H1 (cell line): ENCODE data around the gene CCDC110. TPM values are rescaled to one million over a fixed set of nuclear protein-coding genes. Genes with fewer than 3 reads are reported as not detected.

ENCODE experiments used
- CTCF ChIA-PET: fragments of 300-600 bp; sonication (Branson Sonifier 250); formaldehyde crosslinking; loops from one replicate; lab custom pipeline; 2021; ENCODE audit not compliant: partially characterized antibody; lab: Charles Lee
- POLR2A ChIA-PET: fragments of 300-600 bp; sonication (Branson Sonifier 250); formaldehyde crosslinking; loops from one replicate; lab custom pipeline; 2021; ENCODE audit warnings: inconsistent platforms; ENCODE audit not compliant: partially characterized antibody; lab: Charles Lee
- DNase-seq, 2 experiments: peaks; one replicate each; pipeline versions ENCODE4 v3.0.0 to v3.0.0-alpha.2; 2010 to 2022; ENCODE audit warnings: low spot score in 2 of 2, low read depth in 1 of 2, mixed read lengths in 1 of 2
- FAIRE-seq: peaks from 2 replicates; lab custom pipeline; 2011; peaks lifted over from hg19 to GRCh38; lab: Jason Lieb, UNC
- H2AFZ ChIP-seq: 2 replicates; pipeline ENCODE4 v1.8.1; 2012; ENCODE audit warnings: low read length, inconsistent platforms
- H2AK5ac ChIP-seq: 2 replicates; pipeline ENCODE4 v1.6.1; 2013; ENCODE audit warnings: low read depth, low read length
- H2BK120ac ChIP-seq: replicated peaks from 2 replicates; pipeline ENCODE3; 2013; ENCODE audit warnings: low read depth, low read length, inconsistent platforms
- H2BK12ac ChIP-seq: 2 replicates; pipeline ENCODE4 v1.6.1; 2013; ENCODE audit warnings: low read depth, low read length
- H2BK15ac ChIP-seq: 2 replicates; pipeline ENCODE4 v1.6.1; 2013; ENCODE audit warnings: low read length
- H2BK20ac ChIP-seq: 2 replicates; pipeline ENCODE4 v1.6.1; 2013; ENCODE audit warnings: low read length
- H2BK5ac ChIP-seq: 2 replicates; pipeline ENCODE4 v1.6.1; 2013; ENCODE audit warnings: low read depth, low read length
- H3K14ac ChIP-seq: 2 replicates; pipeline ENCODE4 v1.6.1; 2013; ENCODE audit warnings: inconsistent platforms; ENCODE audit not compliant: insufficient read length
- H3K18ac ChIP-seq: 2 replicates; pipeline ENCODE4 v1.6.1; 2013; ENCODE audit warnings: low read length; ENCODE audit errors: extremely low read depth
- H3K23ac ChIP-seq: 2 replicates; pipeline ENCODE4 v1.6.1; 2013; ENCODE audit warnings: inconsistent platforms; ENCODE audit not compliant: insufficient read length
- H3K23me2 ChIP-seq: 2 replicates; pipeline ENCODE4 v1.6.1; 2013; ENCODE audit warnings: low read depth, low read length
- H3K27ac ChIP-seq: 2 replicates; pipeline ENCODE4 v1.6.1; 2011; ENCODE audit warnings: low read depth, low read length, inconsistent platforms
- H3K27me3 ChIP-seq, 4 experiments: replicated peaks in 1 of 4; 1 replicate in 1 of 4; 2 replicates in 3 of 4; pipeline versions ENCODE4 v1.6.1 to v1.8.1; 2011 to 2013; ENCODE audit warnings: low read length in 3 of 4, mild to moderate bottlenecking in 3 of 4, inconsistent platforms in 2 of 4, mixed read lengths in 2 of 4, moderate library complexity in 1 of 4; ENCODE audit not compliant: control insufficient read depth in 3 of 4, insufficient read depth in 3 of 4; ENCODE audit errors: extremely low read depth in 1 of 4
- H3K36me3 ChIP-seq, 4 experiments: 2 replicates each; pipeline versions ENCODE4 v1.6.1 to v1.8.1; 2011 to 2013; ENCODE audit warnings: mild to moderate bottlenecking in 4 of 4, low read length in 3 of 4, moderate library complexity in 2 of 4, control low read depth in 1 of 4, inconsistent platforms in 1 of 4; ENCODE audit not compliant: insufficient read depth in 4 of 4, control insufficient read depth in 2 of 4
- H3K4ac ChIP-seq: replicated peaks from 2 replicates; pipeline ENCODE3; 2013; ENCODE audit warnings: low read length, low read depth, mixed read lengths, inconsistent platforms; ENCODE audit not compliant: insufficient read length
- H3K4me1 ChIP-seq, 4 experiments: replicated peaks in 1 of 4; 1 replicate in 1 of 4; 2 replicates in 3 of 4; pipeline versions ENCODE4 v1.6.1 to v1.8.1; 2011 to 2013; ENCODE audit warnings: low read length in 3 of 4, inconsistent platforms in 2 of 4, mixed read lengths in 1 of 4; ENCODE audit not compliant: insufficient read depth in 4 of 4, control insufficient read depth in 3 of 4
- H3K4me2 ChIP-seq, 2 experiments: 2 replicates each; pipeline versions ENCODE4 v1.6.1 to v1.8.1; 2011 to 2013; ENCODE audit warnings: low read depth in 2 of 2, low read length in 2 of 2, control low read depth in 1 of 2, inconsistent platforms in 1 of 2, mild to moderate bottlenecking in 1 of 2; ENCODE audit not compliant: insufficient read depth in 1 of 2
- H3K4me3 ChIP-seq, 4 experiments: fragments of 200-600, 300-600 bp in 1 of 4; sonication (generic), shearing (Covaris generic), sonication (Bioruptor Twin) in 1 of 4; 2 replicates each; pipeline versions ENCODE4 v1.5.1 to v1.8.1; 2011 to 2016; ENCODE audit warnings: low read length in 4 of 4, low read depth in 3 of 4, control low read depth in 2 of 4, inconsistent platforms in 2 of 4, mild to moderate bottlenecking in 2 of 4, mixed read lengths in 1 of 4, moderate library complexity in 1 of 4; ENCODE audit not compliant: insufficient read depth in 2 of 4; ENCODE audit errors: extremely low read depth in 1 of 4
- H3K56ac ChIP-seq: replicated peaks from 2 replicates; pipeline ENCODE3; 2013; ENCODE audit warnings: low read depth, mild to moderate bottlenecking, mixed read lengths, low read length, inconsistent platforms; ENCODE audit not compliant: insufficient read length
- H3K79me1 ChIP-seq: 2 replicates; pipeline ENCODE4 v1.6.1; 2013; ENCODE audit warnings: low read depth, low read length, control low read depth
- H3K79me2 ChIP-seq, 2 experiments: 2 replicates each; pipeline versions ENCODE4 v1.6.1 to v1.8.1; 2012 to 2013; ENCODE audit warnings: low read length in 2 of 2, mild to moderate bottlenecking in 2 of 2, inconsistent platforms in 1 of 2; ENCODE audit not compliant: insufficient read depth in 2 of 2, control insufficient read depth in 1 of 2
- H3K9ac ChIP-seq, 4 experiments: replicated peaks in 1 of 4; 1 replicate in 1 of 4; 2 replicates in 3 of 4; pipeline versions ENCODE4 v1.6.1 to v1.8.1; 2011 to 2013; ENCODE audit warnings: low read depth in 3 of 4, low read length in 3 of 4, control low read depth in 2 of 4, mild to moderate bottlenecking in 2 of 4, moderate library complexity in 2 of 4, inconsistent platforms in 1 of 4; ENCODE audit errors: extremely low read depth in 1 of 4
- H3K9me3 ChIP-seq, 2 experiments: 2 replicates each; pipeline versions ENCODE4 v1.6.1 to v1.8.1; 2012 to 2013; ENCODE audit warnings: mild to moderate bottlenecking in 2 of 2, moderate library complexity in 2 of 2, control low read depth in 1 of 2, inconsistent platforms in 1 of 2, low read depth in 1 of 2, low read length in 1 of 2, mixed read lengths in 1 of 2; ENCODE audit not compliant: insufficient read depth in 2 of 2
- H4K20me1 ChIP-seq, 2 experiments: replicated peaks in 1 of 2; 2 replicates each; pipeline versions ENCODE3 to v1.8.1; 2011 to 2013; ENCODE audit warnings: inconsistent platforms in 2 of 2, low read length in 2 of 2, mild to moderate bottlenecking in 1 of 2; ENCODE audit not compliant: insufficient read depth in 2 of 2, control insufficient read depth in 1 of 2
- H4K5ac ChIP-seq: 2 replicates; pipeline ENCODE4 v1.6.1; 2013; ENCODE audit warnings: low read length, low read depth, mixed read lengths, inconsistent platforms; ENCODE audit not compliant: insufficient read length
- H4K8ac ChIP-seq: 2 replicates; pipeline ENCODE4 v1.8.0; 2013; ENCODE audit warnings: mild to moderate bottlenecking, moderate library complexity, low read length, inconsistent platforms; ENCODE audit not compliant: insufficient read depth; ENCODE audit errors: extremely low read depth
- H4K91ac ChIP-seq: replicated peaks from 2 replicates; pipeline ENCODE3; 2013; ENCODE audit warnings: low read length, mixed read lengths, inconsistent platforms; ENCODE audit not compliant: insufficient read length
- BRCA1 ChIP-seq: IDR thresholded peaks from 2 replicates; pipeline ENCODE4 v1.6.1; 2012; ENCODE audit warnings: low read depth, low read length, improper control_type of control experiment
- CREB1 ChIP-seq: IDR thresholded peaks from 2 replicates; pipeline ENCODE4 v1.6.1; 2012; ENCODE audit warnings: inconsistent platforms
- CTBP2 ChIP-seq: IDR thresholded peaks from 2 replicates; pipeline ENCODE4 v1.7.0; 2011; ENCODE audit warnings: borderline replicate concordance, mild to moderate bottlenecking, moderate library complexity, mixed read lengths, low read length; ENCODE audit not compliant: insufficient read depth, insufficient read length
- EP300 ChIP-seq, 2 experiments: IDR thresholded peaks; 1 replicate in 1 of 2; 2 replicates in 1 of 2; pipeline ENCODE4 v1.6.1; 2011 to 2012; ENCODE audit warnings: low read depth in 2 of 2, low read length in 2 of 2, mild to moderate bottlenecking in 2 of 2, borderline replicate concordance in 1 of 2, inconsistent platforms in 1 of 2, moderate library complexity in 1 of 2
- MAFK ChIP-seq: IDR thresholded peaks from 2 replicates; pipeline ENCODE4 v1.6.1; 2012; ENCODE audit warnings: low read depth, mild to moderate bottlenecking, improper control_type of control experiment, low read length
- NRF1 ChIP-seq: IDR thresholded peaks from 2 replicates; pipeline ENCODE4 v1.6.1; 2011; ENCODE audit warnings: mild to moderate bottlenecking, low read depth, low read length, improper control_type of control experiment
- RFX5 ChIP-seq: IDR thresholded peaks from 2 replicates; pipeline ENCODE4 v1.6.1; 2011; ENCODE audit warnings: low read depth, low read length, improper control_type of control experiment, borderline replicate concordance
- SP1 ChIP-seq: IDR thresholded peaks from 2 replicates; pipeline ENCODE4 v1.6.1; 2011; ENCODE audit warnings: low read depth, low read length
- TAF7 ChIP-seq: optimal IDR thresholded peaks from 2 replicates; pipeline ENCODE3; 2011; ENCODE audit warnings: low read depth, mild to moderate bottlenecking, inconsistent platforms, low read length, moderate library complexity, borderline replicate concordance
- TCF12 ChIP-seq: IDR thresholded peaks from 2 replicates; pipeline ENCODE4 v1.6.1; 2011; ENCODE audit warnings: low read depth, mild to moderate bottlenecking, low read length
- WGBS, 2 experiments: shearing (Covaris generic) in 1 of 2; methylation state at CpG; one replicate each; pipeline versions ENCODE4 v1.1.6 to v1.1.7; 2013 to 2015; ENCODE audit warnings: low lambda C conversion rate in 2 of 2, mixed read lengths in 2 of 2, inconsistent platforms in 1 of 2, low coverage in 1 of 2, missing lambda C conversion rate in 1 of 2; ENCODE audit not compliant: insufficient replicate concordance in 2 of 2, insufficient coverage in 1 of 2, insufficient read length in 1 of 2; ENCODE audit errors: extremely low coverage in 1 of 2, missing lambda C conversion rate in 1 of 2; 5-methylcytosine and 5-hydroxymethylcytosine counted together
- polyA plus RNA-seq, 7 experiments: library from polyadenylated mRNA; depleted of rRNA in 3 of 7; stranded (reverse) in 5 of 7; unstranded in 2 of 7; fragments of >200 nt in 5 of 7; fragments of 200-250 nt in 2 of 7; gene quantifications; 1 replicate in 5 of 7; 2 replicates in 1 of 7; 4 replicates in 1 of 7; pipeline versions ENCODE4 v1.2.1 to v1.2.3, GENCODE V29; 2011 to 2013; ENCODE audit warnings: missing spikeins in 2 of 7, mixed read lengths in 2 of 7
- total RNA-seq: library from RNA; stranded (reverse); fragmentation: NEBNext Ultra II Directional; extraction: Animal tissue kit (Norgen Biotek cat#: 25700); gene quantifications from 2 replicates; pipeline ENCODE4 v1.2.1, GENCODE V29; 2021

Gene CCDC110
- total and polyA plus RNA-seq, 2 of the 8 experiments (the other 6 are each of a cell fraction or from before 2014, with no cell fraction given) = 0.33 to 3.1 TPM

GRCh38 chr4:185465707-185466106 is 5.8 kb downstream of the CCDC110 start:
- ChIA-PET CTCF (interaction anchor here (1.0 to 1.9 kb wide), 2 partner anchors 173 to 572 kb away, joined by 3 to 6 read pairs; no protein-coding TSS in a partner anchor), POLR2A (no interaction called here)
- Histone ChIP-seq H3K79me2 (no peaks in the 10 kb centered on the region), H2BK120ac (no peak overlapping the region), H3K36me3 (no peaks in the 10 kb centered on the region), H2BK15ac (no peak overlapping the region), H3K4me2 (no peak overlapping the region), H3K4ac (no peak overlapping the region), H4K5ac (no peak overlapping the region), H4K8ac (no peak overlapping the region), H3K4me1 (peaks cover 0 to 3% (median 0%) of the 10 kb centered on the region in 4 experiments; a peak in 3 of 7 replicates), H3K9me3 (no peaks in the 10 kb centered on the region), H3K18ac (no peak overlapping the region), H3K14ac (no peak overlapping the region), H3K23ac (no peak overlapping the region), H3K23me2 (peaks cover 4% of the 10 kb centered on the region), H3K56ac (no peak overlapping the region), H3K27me3 (no peaks in the 10 kb centered on the region; a peak in 1 of 7 replicates), H2BK12ac (no peak overlapping the region), H2AK5ac (no peak overlapping the region), H3K9ac (no peak overlapping the region), H2AFZ (no peak overlapping the region), H4K20me1 (no peaks in the 10 kb centered on the region), H3K79me1 (no peaks in the 10 kb centered on the region), H3K4me3 (no peak overlapping the region), H2BK20ac (no peak overlapping the region), H4K91ac (no peak overlapping the region), H3K27ac (no peak overlapping the region), H2BK5ac (no peak overlapping the region)
- WGBS, 2 experiments = 94% methylated on average over 3 of the region's 3 CpGs; no CpG with 5 or more reads in 1 of the 2 experiments
- FAIRE-seq (no peak), DNase-seq (no peak)
- TF ChIP-seq BRCA1 = no peak
- TF ChIP-seq MAFK = no peak
- TF ChIP-seq SP1 = no peak
- TF ChIP-seq EP300 (IDR thresholded peaks at IDR 0.05; ENCODE audit: borderline replicate concordance in 1 of 2, low read depth in 2 of 2, low read length in 2 of 2) = no peak
- no peak for TF ChIP-seq NRF1
- TF ChIP-seq CTBP2 = no peak
- TF ChIP-seq RFX5 = no peak
- TF ChIP-seq TCF12 = no peak
- no peak for TF ChIP-seq CREB1
- no peak for TF ChIP-seq TAF7
